IPS-NIHi7 (cell line): ENCODE measurements around the gene PSAP.

Source experiments
- DNase-seq: peaks from one replicate; pipeline ENCODE4 v3.0.0; 2012; ENCODE audit warnings: mixed read lengths; ENCODE audit errors: extremely low spot score

PSAP gene

DNA sequence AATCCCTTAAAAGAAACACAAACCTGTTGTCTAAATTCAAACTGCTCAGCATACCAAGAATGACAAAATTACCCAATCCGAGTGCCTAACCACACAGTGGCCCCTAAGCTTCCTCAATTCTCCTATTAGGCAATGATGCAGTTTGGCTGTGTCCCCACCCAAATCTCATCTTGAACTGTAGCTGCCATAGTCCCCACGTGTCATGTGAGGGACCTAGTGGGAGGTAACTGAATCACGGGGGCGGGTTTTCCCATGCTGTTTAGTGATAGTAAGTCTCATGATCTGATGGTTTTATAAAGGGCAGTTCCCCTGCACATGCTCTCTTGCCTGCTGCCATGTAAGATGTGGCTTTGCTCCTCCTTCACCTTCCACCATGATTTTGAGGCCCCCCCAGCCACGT lies 21.9 kb downstream of the PSAP start:
- DNase-seq, result no peak

DNA sequence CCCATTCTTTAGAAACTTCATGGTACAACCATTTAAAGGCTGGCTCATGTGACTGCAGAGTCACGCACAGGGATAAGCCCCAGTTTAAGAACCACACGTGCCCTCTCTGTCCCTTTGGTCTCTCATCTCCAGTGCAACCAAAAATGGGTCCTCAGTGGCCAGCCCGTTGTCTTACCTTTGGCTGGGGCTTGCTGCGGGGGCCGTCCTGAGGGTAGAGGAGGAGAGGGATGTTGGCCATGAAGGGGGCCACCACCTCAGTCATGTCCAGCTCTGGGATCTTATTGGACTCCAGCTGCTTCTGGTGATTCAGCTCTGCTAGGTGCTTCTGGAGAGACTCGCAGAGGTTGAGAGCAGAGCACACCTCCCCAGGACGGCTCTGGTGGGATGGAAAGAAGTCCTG lies 22.3 kb downstream of the PSAP start:
- DNase-seq, result no peak

DNA sequence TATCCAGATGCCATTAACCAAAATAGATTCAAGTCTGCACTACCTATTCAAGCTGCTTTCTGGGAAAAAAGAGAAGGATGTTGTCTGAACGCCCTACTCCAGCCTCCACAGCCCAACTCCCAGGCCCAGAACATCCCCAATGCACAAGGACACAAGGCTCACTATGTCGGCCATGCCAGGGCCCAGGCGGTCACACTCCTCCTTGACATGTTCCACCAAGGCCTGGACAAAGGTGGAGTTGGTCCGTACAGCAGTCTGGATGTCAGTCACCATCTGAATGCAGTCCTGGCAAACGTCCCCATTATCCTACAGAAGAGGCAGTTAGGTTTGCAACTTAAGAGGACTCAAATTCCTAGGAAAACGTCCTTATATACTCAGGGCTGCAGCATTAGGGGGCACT lies 23.2 kb downstream of the PSAP start:
- no peak for DNase-seq

DNA sequence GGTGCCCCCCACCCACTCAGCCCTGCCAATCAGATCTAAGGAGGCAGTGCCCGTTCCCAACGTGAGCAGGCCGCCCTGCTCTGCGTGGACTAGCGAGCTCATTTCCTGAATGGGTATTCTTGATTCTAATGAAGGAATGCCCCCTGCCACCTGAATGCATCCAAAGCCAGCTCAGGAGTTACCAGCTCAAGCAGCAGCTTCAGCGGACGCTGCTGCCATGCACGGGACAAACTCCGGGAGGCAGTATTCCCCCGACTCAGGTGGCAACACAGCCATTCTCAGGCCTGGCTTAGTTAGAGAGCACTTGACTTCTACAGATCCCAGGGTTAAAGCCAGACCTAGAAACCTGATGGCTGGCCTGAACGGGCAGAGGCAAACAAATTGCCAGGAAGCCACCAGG lies 25.8 kb downstream of the PSAP start:
- DNase-seq, result no peak

DNA sequence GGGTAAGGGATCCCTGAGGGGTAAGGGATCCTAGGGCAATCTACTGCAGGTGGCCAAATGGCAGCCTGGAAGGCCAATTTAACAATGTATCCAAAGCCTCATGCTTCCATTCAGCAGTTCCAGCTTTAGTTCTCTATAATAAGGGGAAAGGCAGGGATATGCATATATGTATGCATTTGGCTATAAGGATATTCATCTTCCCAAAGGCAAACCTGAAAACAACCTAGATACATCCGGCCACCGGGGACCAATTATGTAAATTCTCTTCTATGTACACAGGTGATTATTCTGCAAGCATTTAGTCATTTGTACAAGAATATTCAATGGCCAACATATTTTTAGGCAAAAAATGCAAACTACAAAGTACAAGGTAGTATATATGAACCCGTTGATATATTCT lies 26.7 kb downstream of the PSAP start:
- no peak for DNase-seq

DNA sequence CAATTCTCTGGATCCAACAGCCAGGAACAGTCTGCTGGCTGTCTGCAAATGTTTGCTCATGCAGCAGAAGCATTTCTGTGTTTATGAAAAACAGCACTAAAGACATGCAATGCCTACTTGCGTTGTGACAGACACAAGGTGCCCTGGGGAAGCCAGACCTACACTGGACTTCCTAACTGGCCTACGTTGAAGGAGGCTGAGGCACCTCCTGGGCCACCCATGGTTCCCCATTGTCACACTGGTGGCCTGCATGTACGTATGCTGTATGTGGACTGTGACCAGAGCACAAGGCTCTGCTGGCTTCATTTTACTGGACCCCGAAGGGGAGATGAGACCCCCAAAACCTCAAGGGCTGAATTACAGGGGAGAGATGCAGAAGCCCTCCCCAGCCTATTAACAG lies 27.7 kb downstream of the PSAP start:
- no peak for DNase-seq

DNA sequence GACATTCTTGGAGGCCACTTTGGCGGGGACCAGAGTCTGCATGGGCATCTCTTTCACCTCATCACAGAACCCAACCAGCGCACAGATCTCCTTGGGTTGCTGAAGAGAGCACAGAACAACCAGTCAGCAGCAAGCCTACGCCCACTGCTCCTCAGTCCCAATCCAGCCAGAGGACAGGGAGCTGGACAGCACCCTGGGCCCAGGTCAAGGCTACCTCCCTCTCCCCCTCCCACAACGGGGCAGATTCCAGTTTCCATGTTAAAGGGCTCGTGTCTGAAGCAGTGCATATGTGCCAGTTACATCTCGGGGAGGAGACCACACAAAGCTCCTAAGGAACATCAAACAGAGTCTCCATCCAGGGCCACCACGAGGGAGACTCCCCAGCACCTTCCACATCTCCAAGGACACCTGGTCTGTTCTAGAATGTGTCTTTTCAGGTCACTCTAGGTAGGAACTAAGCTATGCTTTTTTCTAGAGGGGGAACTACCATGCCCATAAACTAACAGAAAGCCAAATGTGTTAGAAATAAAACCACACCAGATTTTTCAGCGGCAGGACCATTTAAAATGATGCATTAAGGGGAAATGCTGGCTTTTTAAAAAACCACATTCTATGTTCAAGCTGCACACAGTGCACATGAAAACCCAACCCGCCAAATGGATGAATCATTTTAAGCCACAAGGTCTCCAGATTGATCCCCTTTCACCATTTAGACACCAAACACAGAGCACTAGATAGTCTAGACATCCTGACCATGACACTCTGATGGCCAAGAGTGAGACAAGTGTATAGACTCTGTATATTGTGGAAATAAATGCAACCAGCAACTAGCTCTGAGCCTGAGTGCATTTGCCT lies 28.9 kb downstream of the PSAP start:
- DNase-seq, result no peak

DNA sequence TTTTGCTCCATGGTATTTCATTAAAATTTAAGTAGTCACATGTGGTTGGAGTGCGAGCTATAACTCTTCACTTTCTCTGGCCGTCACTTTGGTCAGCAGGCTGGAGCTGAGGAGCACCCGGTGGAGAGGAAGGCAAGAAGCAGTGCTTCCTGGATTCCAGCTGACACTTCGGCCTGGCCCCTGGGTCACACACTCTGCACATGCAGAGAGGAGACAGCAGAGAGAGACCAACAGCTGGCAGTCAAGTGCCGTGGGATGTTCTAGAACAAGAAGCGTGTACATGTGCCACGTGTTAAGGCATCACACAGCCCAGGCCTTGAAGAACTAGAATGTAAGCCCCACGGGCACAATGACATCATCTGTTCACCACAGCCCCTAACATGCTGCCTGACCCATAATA lies 30.1 kb downstream of the PSAP start:
- DNase-seq, result no peak

DNA sequence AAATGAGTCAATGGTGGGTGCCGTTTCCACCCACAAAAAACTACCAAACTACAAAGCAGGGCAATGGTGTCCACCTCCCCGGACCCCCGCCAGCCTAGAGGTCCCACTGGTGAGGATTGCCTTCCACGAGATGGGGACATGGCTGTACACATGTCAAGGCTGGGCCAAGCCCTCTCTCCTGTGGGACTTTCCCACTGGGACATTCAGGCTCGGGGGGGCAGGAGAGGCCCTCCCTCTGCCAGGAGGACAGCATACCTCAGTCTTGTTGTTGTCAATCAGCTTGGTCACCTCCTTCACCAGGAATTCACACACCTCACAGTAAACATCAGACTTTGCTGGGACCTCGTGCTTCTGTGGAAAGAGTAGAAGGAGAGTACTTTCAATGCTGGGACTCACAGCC lies 31.1 kb downstream of the PSAP start:
- DNase-seq, result no peak

DNA sequence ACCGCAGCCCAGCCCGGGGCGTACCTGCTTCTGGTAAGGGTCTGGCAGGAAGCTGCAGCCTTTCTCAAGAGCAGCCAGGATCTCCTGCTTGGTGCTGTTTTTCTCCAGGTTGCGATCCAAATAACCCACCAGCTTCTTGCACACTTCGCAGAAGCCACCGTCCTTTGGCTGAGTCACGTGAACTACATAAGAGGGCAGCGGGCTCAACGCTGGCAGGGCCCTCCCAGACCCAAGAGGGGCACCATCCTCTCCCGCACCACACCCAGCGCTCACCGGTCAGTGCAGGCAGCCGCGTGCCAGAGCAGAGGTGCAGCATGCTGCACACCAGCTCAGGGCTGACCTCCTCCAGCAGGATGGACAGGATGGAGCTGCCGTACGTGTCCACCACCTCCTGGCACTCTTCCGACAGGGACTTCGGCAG lies 31.6 kb downstream of the PSAP start:
- DNase-seq, result no peak

DNA sequence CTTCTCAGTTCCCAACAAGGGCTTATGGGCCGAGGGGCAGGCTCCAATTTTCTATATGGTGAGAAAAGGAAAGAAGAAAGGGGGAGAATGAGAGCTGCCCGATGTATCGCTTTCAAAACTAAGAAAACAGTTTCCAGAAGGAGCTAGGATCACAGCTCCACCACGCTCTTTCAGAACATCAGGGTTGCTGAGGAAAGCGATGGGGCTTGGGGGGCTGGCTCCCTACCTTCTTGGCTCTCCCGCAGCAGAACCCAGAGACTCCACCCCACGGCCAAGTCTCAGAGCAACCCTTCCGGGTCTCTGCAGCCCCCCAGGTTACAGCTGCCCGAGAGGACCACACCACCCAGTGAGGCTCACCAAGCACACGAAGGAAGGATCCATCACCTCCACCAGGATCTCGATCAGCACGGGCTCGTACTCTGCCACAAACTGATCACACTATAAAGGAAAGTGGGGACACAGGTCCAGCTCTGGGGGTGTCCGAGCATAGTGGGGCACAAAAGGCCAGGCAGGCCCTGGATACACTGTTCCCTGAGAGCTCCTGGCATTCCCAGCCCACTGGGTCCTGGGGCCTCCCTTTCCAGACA lies 32.3 kb downstream of the PSAP start:
- DNase-seq, result no peak

DNA sequence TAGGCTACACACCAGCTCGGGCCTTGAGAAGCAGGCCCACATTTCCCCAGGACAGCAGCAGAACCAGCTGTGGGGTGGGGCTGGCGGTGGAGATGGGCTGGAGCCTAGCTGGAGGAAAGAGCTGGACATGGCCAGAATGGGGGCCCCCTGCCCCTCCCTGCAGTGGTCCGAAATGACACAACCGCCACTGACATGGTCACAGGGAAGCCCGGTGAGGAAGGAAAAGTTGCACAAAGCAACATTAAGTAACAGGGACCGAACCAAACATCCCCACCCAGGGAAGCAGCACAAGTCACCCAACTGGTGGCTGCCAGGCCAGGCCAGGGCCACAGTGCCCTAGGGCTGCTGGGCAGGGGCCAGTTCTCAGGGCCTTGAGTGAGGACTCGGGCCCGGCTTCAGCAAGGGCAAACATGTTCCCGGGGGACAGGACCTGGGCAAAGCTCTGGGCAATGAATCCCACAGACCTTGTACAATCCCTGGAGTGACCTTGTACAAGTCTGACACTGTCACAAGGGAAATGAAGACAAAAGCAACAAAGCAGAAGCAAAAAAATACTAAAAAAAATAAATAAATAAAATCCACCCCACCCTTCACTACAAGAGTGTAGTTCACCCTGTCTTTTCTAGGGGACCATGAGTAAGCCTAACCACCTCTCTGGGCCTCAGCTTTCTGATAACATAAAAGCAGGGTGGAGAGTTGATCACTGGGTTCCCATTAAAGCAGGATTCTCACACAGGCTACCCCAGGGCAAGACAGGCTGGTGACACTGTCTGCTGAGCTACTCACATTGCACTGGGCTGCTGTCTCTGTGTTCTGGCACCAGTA lies 33.0 kb downstream of the PSAP start:
- no peak for DNase-seq

DNA sequence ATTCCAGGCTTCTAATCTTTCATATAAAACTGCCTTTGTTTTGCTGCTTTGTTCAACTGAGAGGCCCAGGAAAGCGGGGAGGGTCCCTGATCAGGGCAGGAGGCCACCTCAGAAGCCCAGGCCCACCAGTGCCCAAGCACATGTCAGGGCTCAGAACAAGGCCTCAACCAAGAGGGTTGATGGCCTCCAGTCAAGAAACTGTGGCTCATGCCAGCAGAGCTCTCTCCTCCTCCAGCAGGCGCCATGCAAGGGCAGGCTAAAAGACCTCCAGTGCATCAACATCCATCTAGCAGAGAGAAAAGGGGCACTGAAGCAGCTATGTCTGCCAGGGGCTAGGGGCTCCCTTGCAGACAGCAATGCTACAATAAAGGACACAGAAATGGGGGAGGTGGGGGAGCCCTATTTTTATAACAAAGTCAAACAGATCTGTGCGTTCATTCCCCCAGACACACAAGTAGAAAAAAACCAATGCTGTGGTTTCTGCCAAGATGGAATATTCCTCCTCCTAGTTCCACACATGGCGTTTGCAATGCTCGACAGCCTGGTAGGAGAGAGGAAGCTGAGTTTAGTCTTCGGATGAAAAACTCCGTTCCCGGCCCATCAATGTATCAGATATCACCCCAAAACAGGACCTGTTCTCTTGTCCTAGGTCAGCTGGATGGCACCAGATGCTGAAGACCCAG lies 34.0 kb downstream of the PSAP start:
- DNase-seq, result no peak

DNA sequence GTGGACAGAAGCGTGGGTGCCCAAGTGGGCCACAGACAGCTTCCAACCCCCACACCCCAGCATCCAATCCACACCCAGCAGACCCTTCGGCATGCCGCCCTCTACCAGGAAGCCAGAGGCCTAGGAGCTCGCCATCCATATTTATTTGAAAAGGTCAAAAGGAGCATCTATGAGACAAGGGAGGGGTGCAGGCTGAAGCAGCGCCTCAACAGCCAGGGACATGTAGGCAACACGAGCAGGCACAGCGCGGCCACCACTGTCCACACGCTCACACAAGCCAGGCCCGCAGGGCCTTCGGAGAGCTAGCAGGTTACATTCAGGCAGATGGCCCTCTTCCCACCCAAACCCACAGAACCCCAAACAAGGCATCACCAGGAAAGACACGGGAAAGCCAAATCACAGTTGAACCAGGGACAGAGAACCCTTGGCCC lies 34.6 kb downstream of the PSAP start:
- no peak for DNase-seq

DNA sequence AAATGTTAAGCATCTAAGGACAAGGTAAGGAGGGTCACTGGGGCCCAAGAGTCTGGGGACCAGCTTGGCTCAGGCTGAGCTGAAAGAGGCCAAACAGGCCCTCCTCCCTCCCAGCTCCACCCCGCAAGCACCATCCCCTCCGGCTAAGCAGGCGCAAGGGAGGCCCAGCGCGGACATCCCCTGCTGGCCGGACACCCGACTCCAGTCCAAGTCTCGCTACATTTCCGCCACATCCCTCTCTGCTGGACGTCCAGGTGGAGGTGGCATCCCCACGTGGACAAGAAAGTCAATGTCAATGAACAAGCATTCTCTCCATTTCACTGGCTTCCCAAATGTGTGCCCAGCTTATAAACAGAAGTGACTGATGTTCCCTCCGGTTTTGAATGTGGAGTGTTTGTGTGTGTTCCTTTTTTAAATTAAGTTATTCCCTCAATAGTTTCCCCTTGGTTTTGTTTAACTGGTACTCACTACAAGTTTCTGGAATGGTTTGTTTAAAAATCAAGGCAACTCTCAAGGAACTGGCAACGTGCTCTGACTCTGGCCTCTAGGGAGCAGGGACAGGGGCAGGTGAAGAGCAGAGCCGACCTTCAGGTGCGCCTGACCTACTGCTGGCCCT lies 35.4 kb downstream of the PSAP start:
- DNase-seq, result no peak

DNA sequence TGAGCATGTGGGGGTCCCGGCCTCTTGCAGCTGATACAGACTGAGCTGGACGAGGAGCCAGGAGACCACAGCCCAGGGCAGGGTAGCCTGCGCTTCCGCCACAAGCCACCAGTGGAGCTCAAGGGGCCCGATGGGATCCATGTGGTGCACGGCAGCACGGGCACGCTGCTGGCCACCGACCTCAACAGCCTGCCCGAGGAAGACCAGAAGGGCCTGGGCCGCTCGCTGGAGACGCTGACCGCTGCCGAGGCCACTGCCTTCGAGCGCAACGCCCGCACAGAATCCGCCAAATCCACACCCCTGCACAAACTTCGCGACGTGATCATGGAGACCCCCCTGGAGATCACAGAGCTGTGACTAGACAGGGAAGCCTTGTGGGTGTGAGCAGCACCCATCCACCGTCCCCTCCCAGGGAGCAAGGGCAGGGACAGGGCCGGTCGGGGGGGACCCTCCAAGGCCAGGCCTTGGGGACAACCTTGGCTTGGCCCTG lies 36.1 kb downstream of the PSAP start:
- peak; percentile 64 for DNase-seq

DNA sequence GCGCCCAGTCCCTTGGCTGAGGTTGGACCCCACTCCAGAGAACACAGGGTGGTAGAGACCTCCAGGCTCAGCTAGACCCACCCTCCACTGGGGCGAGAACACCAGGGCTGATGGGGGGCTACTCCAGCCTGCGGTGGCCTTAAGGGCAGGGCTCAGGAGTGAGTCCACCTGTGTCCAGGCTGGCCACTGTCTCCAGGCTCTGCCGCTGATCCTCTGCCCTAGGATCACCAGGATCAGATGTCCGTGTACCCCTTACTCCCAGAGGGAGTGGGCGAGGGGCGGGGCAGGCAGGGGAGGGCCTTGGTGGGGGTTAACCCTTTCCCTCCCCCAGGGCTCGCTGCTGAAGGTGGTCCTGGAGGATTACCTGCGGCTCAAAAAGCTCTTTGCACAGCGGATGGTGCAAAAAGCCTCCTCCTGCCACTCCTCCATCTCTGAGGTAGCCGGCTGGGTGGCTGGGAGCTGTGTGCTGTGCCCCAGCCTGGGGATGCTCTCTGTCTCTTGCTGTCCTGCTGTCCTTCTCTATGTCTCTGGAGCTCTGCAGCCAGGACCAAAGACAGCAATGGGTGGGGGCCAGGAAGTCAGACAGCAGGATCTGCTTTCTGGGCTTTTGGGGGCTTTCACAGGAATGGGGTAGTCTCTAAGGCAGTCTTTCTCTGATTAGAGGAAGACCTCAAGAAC lies 38.0 kb downstream of the PSAP start:
- DNase-seq, result no peak

DNA sequence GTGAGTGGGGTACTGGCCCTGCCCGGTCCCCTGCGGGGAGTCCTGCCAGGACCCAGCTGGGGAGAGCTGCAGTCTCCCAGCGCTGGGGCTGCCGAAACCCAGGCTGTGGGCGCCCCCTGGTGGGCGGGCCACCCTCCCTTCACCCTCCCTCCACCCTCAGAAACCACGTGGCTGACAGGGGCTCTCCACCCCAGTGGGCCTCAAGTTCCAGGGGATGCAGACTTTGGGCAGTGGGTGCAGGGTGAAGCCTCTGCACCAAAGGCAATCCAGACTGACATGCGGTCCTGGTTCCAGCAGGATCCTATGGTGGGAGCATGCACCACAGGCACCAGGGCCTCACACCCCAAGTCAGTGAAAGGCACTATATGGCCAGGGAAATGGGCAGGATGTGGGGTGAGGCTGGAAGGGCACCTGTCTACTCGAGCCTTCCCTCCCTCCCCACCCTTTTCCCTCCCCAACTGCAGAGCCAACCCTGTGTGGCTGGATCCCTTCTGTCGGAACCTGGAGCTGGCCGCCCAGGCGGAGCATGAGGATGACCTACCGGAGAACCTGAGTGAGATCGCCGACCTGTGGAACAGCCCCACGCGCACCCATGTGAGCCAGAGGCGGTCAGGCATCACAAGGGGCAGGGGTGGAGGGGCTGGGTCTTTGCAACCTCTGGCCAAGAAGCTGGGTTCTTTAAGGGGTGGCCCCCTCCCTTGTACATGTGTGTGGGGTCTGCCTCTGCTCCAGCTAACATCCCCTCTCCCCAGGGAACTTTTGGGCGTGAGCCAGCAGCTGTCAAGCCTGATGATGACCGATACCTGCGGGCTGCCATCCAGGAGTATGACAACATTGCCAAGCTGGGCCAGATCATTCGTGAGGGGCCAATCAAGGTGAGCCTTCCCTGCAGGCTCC lies 38.8 kb downstream of the PSAP start:
- peak; percentile 87 for DNase-seq

DNA sequence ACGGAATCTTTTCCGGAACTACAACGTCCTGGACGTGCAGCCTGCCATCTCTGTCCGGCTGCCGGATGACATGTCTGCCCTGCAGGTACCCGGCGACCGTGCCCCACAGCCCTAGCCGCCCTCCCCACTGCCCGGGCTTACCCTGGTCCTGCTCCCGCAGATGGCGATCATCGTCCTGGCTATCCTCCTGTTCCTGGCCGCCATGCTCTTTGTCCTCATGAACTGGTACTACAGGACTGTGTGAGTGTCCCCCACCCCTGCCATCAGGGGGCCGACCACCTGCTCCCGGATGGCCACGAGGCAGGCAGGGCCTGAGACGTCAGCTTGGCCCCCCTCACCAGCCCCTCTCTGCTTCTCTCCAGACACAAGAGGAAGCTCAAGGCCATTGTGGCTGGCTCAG lies 39.7 kb downstream of the PSAP start:
- no peak for DNase-seq
